GM12878 (cell line): Measurements from ENCODE around the gene FUCA2. TPM values are rescaled to one million over a fixed set of nuclear protein-coding genes. Genes with fewer than 3 reads are reported as not detected.

Experiments
- ATAC-seq: fragments of 200-7000 bp; cut with Tn5 transposase; 3 replicates; pipeline ENCODE4 v1.9.1; 2020; ENCODE audit warnings: mild to moderate bottlenecking, moderate library complexity
- BruUV-seq: library from RNA; stranded (reverse); fragments of 400-500 nt; replicated peaks from 2 replicates; lab custom pipeline; 2021; lab: Mats Ljungman, UMichigan
- CTCF ChIA-PET: fragments of 300-600 bp; sonication (Branson Sonifier 250); formaldehyde crosslinking; extraction: SDS; loops from one replicate; lab custom pipeline; 2021; ENCODE audit warnings: inconsistent platforms; lab: Yijun Ruan, JAX
- POLR2A ChIA-PET: fragments of 350-600 bp; formaldehyde crosslinking; extraction: SDS; loops from one replicate; lab custom pipeline; 2021; ENCODE audit warnings: inconsistent platforms; lab: Charles Lee
- RAD21 ChIA-PET: fragments of 300-600 bp; sonication (Branson Sonifier 250); formaldehyde crosslinking; loops from one replicate; lab custom pipeline; 2023; ENCODE audit warnings: antibody characterized with exemption; ENCODE audit not compliant: unreplicated experiment; lab: Charles Lee
- SMC1A ChIA-PET: fragments of 300-600 bp; sonication (Branson Sonifier 250); formaldehyde crosslinking; loops from one replicate; lab custom pipeline; 2023; ENCODE audit not compliant: unreplicated experiment, uncharacterized antibody; lab: Charles Lee
- DNase-seq: peaks from one replicate; pipeline ENCODE4 v3.0.0-alpha.2; 2011; ENCODE audit warnings: low read depth, low spot score
- FAIRE-seq: peaks from 3 replicates; lab custom pipeline; 2011; peaks lifted over from hg19 to GRCh38; lab: Jason Lieb, UNC
- H2AFZ ChIP-seq: 2 replicates; pipeline ENCODE4 v1.6.0; 2011; ENCODE audit warnings: low read depth, low read length, control low read depth; ENCODE audit not compliant: control insufficient read depth
- H3K27ac ChIP-seq: 2 replicates; pipeline ENCODE4 v1.5.1; 2011; ENCODE audit warnings: control low read depth; ENCODE audit not compliant: control insufficient read depth, insufficient read depth
- H3K27me3 ChIP-seq, 2 experiments: replicated peaks in 1 of 2; 2 replicates each; pipeline versions ENCODE4 v1.6.0 to v1.6.1; 2011; ENCODE audit warnings: low read length in 1 of 2; ENCODE audit not compliant: control insufficient read depth in 2 of 2, insufficient read depth in 2 of 2
- H3K36me3 ChIP-seq, 2 experiments: 2 replicates each; pipeline ENCODE4 v1.5.1; 2011; ENCODE audit warnings: low read length in 1 of 2; ENCODE audit not compliant: control insufficient read depth in 2 of 2, insufficient read depth in 2 of 2
- H3K4me1 ChIP-seq: 2 replicates; pipeline ENCODE4 v1.6.1; 2011; ENCODE audit warnings: mild to moderate bottlenecking, low read length, moderate library complexity, mixed read lengths; ENCODE audit not compliant: control insufficient read depth, insufficient read depth
- H3K4me2 ChIP-seq: 2 replicates; pipeline ENCODE4 v1.6.0; 2011; ENCODE audit warnings: control low read depth; ENCODE audit not compliant: control insufficient read depth, insufficient read depth
- H3K4me3 ChIP-seq: fragments of 200-600 bp; sonication (generic); 2 replicates; pipeline ENCODE4 v1.5.1; 2016
- H3K79me2 ChIP-seq: 2 replicates; pipeline ENCODE4 v1.6.0; 2011; ENCODE audit warnings: low read length; ENCODE audit not compliant: control insufficient read depth, insufficient read depth
- H3K9ac ChIP-seq: 2 replicates; pipeline ENCODE4 v1.8.0; 2011; ENCODE audit warnings: low read length, control low read depth, mixed read lengths; ENCODE audit not compliant: control insufficient read depth, insufficient read depth
- H3K9me3 ChIP-seq: replicated peaks from 3 replicates; pipeline ENCODE4 v1.5.1; 2011; ENCODE audit warnings: mild to moderate bottlenecking, low read length; ENCODE audit not compliant: control insufficient read depth, insufficient read depth
- H4K20me1 ChIP-seq: 2 replicates; pipeline ENCODE4 v1.6.0; 2011; ENCODE audit not compliant: control insufficient read depth, insufficient read depth
- ASH2L ChIP-seq: fragments of 300-600, 200-600 bp; sonication (generic); IDR thresholded peaks from 2 replicates; pipeline ENCODE4 v1.6.1; 2017; ENCODE audit warnings: low read depth, mild to moderate bottlenecking, borderline replicate concordance
- BCL3 ChIP-seq: IDR thresholded peaks from 2 replicates; pipeline ENCODE4 v1.6.1; 2011; ENCODE audit warnings: borderline replicate concordance, low read depth, mild to moderate bottlenecking, moderate library complexity, low read length; ENCODE audit not compliant: insufficient read depth, poor library complexity, severe bottlenecking
- BMI1 ChIP-seq: fragments of 450-650 bp; IDR thresholded peaks from 2 replicates; pipeline ENCODE4 v1.6.1; 2016; ENCODE audit warnings: mild to moderate bottlenecking, moderate library complexity, borderline replicate concordance
- CBFB ChIP-seq: IDR thresholded peaks from 2 replicates; pipeline ENCODE4 v1.6.1; 2016; ENCODE audit warnings: antibody characterized with exemption, low read depth
- CREB1 ChIP-seq: IDR thresholded peaks from 2 replicates; pipeline ENCODE4 v1.6.1; 2012; ENCODE audit warnings: low read depth, mild to moderate bottlenecking, inconsistent platforms
- DPF2 ChIP-seq: fragments of 450-650 bp; IDR thresholded peaks from 2 replicates; pipeline ENCODE4 v1.6.1; 2017; ENCODE audit warnings: mild to moderate bottlenecking
- E4F1 ChIP-seq: fragments of 450-650 bp; IDR thresholded peaks from 2 replicates; pipeline ENCODE4 v1.6.1; 2018; ENCODE audit warnings: borderline replicate concordance, mild to moderate bottlenecking; ENCODE audit not compliant: partially characterized antibody
- EGR1 ChIP-seq, 2 experiments: IDR thresholded peaks; 1 replicate in 1 of 2; 2 replicates in 1 of 2; pipeline ENCODE4 v1.6.1; 2011 to 2012; ENCODE audit warnings: low read depth in 2 of 2, low read length in 2 of 2, borderline replicate concordance in 1 of 2, mild to moderate bottlenecking in 1 of 2, moderate library complexity in 1 of 2
- FOXK2 ChIP-seq: fragments of 450-650 bp; IDR thresholded peaks from 2 replicates; pipeline ENCODE4 v1.6.1; 2017; ENCODE audit warnings: mild to moderate bottlenecking, moderate library complexity
- PML ChIP-seq: IDR thresholded peaks from 2 replicates; pipeline ENCODE4 v1.6.1; 2012; ENCODE audit warnings: low read length, inconsistent platforms
- RB1 ChIP-seq: fragments of 450-650 bp; formaldehyde crosslinking; IDR thresholded peaks from 2 replicates; pipeline ENCODE4 v1.6.1; 2017; ENCODE audit warnings: mild to moderate bottlenecking, borderline replicate concordance
- SMC3 ChIP-seq: IDR thresholded peaks from 2 replicates; pipeline ENCODE4 v1.6.1; 2011; ENCODE audit warnings: low read length, improper control_type of control experiment, borderline replicate concordance
- STAT1 ChIP-seq: fragments of 450-650 bp; conservative IDR thresholded peaks from 2 replicates; pipeline ENCODE4 v1.6.1; 2014; ENCODE audit warnings: antibody characterized with exemption, mild to moderate bottlenecking
- USF1 ChIP-seq: IDR thresholded peaks from 2 replicates; pipeline ENCODE4 v1.6.1; 2011; ENCODE audit warnings: borderline replicate concordance, low read depth, mild to moderate bottlenecking, moderate library complexity, mixed read lengths, low read length; ENCODE audit not compliant: insufficient read depth; ENCODE audit errors: extremely low read length
- ZNF687 ChIP-seq: fragments of 450-650 bp; IDR thresholded peaks from 2 replicates; pipeline ENCODE4 v1.6.1; 2017; ENCODE audit warnings: mild to moderate bottlenecking, moderate library complexity
- WGBS: methylation state at CpG from one replicate; pipeline ENCODE4 v1.1.6; 2016; ENCODE audit warnings: low lambda C conversion rate; ENCODE audit not compliant: insufficient replicate concordance, insufficient coverage; ENCODE audit errors: missing lambda C conversion rate; 5-methylcytosine and 5-hydroxymethylcytosine counted together
- in situ Hi-C: fragments of 300-500 bp; cut with MboI; formaldehyde crosslinking; loops from 9 replicates; pipeline ENCODE4 v1.14.3; 2018; ENCODE audit warnings: mixed read lengths
- intact Hi-C: fragments of 100-400 bp; cut with micrococcal nuclease; formaldehyde crosslinking; loops from one replicate; pipeline ENCODE4 v1.14.2; 2022; ENCODE audit not compliant: unreplicated experiment
- polyA plus RNA-seq, 11 experiments: library from polyadenylated mRNA; depleted of rRNA in 4 of 11; unstranded in 6 of 11; stranded (reverse) in 5 of 11; fragments of >200 nt; fragmentation: Nextera tagmentation in 4 of 11; fragmentation: Illumina TruSeq in 1 of 11; extraction: Ambion mirVana in 4 of 11; extraction: Trizol in 1 of 11; gene quantifications; 1 replicate in 1 of 11; 2 replicates in 10 of 11; pipeline versions ENCODE4 v1.2.1 to v1.2.3, GENCODE V29; 2011 to 2016; ENCODE audit warnings: inconsistent platforms in 2 of 11, missing spikeins in 2 of 11, low read depth in 1 of 11
- total RNA-seq, 4 experiments: library from RNA; depleted of rRNA in 3 of 4; stranded (reverse); fragments of >200 nt in 3 of 4; fragmentation: Illumina TruSeq in 1 of 4; extraction: Trizol in 1 of 4; gene quantifications; 2 replicates each; pipeline versions ENCODE4 v1.2.1 to v1.2.3, GENCODE V29; 2013 to 2021

Gene FUCA2
- total and polyA plus RNA-seq, 10 of the 15 experiments (the other 5 are each of a cell fraction or from before 2014, with no cell fraction given) = 5.7 to 36.2 (median 21.5) TPM

- CTCF ChIA-PET = interaction anchor here (1.1 to 1.8 kb wide), 3 partner anchors 10 to 16 kb away, joined by 3 to 6 read pairs (median 4); no protein-coding TSS in a partner anchor
- TF ChIP-seq STAT1 (no peak), ASH2L (no peak), SMC3 (no peak), RB1 (no peak), USF1 (no peak), DPF2 (no peak), FOXK2 (no peak), BMI1 (no peak), CBFB (no peak), BCL3 (no peak), CREB1 (no peak), PML (no peak), ZNF687 (no peak), E4F1 (no peak), EGR1 (IDR thresholded peaks at IDR 0.05; ENCODE audit: borderline replicate concordance in 1 of 2, low read depth in 2 of 2, low read length in 2 of 2) (no peak)
Observed at GRCh38 chr6:143559051-143559660, 47.6 kb upstream of the FUCA2 start.

More at GRCh38 chr6:143559051-143559660, 47.6 kb upstream of the FUCA2 start:
- H3K27ac ChIP-seq = no peak overlapping the region
- no peaks in the 10 kb centered on the region for H3K79me2 ChIP-seq
- H3K9me3 ChIP-seq = no peaks in the 10 kb centered on the region
- FAIRE-seq (peak; percentile 61), ATAC-seq (no peak), DNase-seq (no peak)
- H3K4me2 ChIP-seq = no peak overlapping the region
- RAD21 ChIA-PET = no interaction called here
- in situ Hi-C loops (no loop called here), intact Hi-C loops (no loop called here)
- SMC1A ChIA-PET = interaction anchor here (0.6 to 0.7 kb wide), 2 partner anchors 16 to 24 kb away, joined by 3 read pairs; no protein-coding TSS in a partner anchor
- no peaks in the 10 kb centered on the region; a peak in 1 of 4 replicates for H3K36me3 ChIP-seq
- H2AFZ ChIP-seq = no peak overlapping the region
- no peak overlapping the region for H3K4me3 ChIP-seq
- no peaks in the 10 kb centered on the region for H4K20me1 ChIP-seq
- POLR2A ChIA-PET = interaction anchor here (0.7 kb wide), 1 partner anchor 1482 kb away, joined by 9 read pairs; no protein-coding TSS in a partner anchor
- H3K9ac ChIP-seq = no peak overlapping the region
- H3K27me3 ChIP-seq = no peaks in the 10 kb centered on the region
- BruUV-seq = no TSS peak
- 68% methylated on average over 3 of the region's 3 CpGs for WGBS
- no peaks in the 10 kb centered on the region for H3K4me1 ChIP-seq
